ENCODE results near the gene SNAPC5.
"Not testable (repeated sequence)": the region's sequence is repeated elsewhere in the genome, so short reads cannot be mapped to it uniquely, and the experiment has no call there.

Gene SNAPC5, protein sequence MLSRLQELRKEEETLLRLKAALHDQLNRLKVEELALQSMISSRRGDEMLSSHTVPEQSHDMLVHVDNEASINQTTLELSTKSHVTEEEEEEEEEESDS

GRCh38 chr15:66497502-66498455, at the start of gene SNAPC5:
Gene SNAPC5 (minus strand): TSS chr15:66497762. CDS start chr15:66497731, 31 bp downstream.
- peak; percentile 96 to 97 for DNase-seq

GRCh38 chr15:66545255-66545654, 47.7 kb upstream of the SNAPC5 start:
- no peak for DNase-seq

GRCh38 chr15:66542896-66543295, 45.3 kb upstream of the SNAPC5 start:
- no peak for DNase-seq

GRCh38 chr15:66535056-66535455, 37.5 kb upstream of the SNAPC5 start:
- DNase-seq = no peak

- no peak for DNase-seq
Measured at GRCh38 chr15:66524838-66525237, 27.3 kb upstream of the SNAPC5 start.

- DNase-seq = no peak
Measured at GRCh38 chr15:66523926-66524325, 26.4 kb upstream of the SNAPC5 start.

GRCh38 chr15:66515901-66516322, 18.4 kb upstream of the SNAPC5 start:
- DNase-seq = no peak

- DNase-seq = no peak
Measured at GRCh38 chr15:66514586-66514985, 17.0 kb upstream of the SNAPC5 start.

DNA sequence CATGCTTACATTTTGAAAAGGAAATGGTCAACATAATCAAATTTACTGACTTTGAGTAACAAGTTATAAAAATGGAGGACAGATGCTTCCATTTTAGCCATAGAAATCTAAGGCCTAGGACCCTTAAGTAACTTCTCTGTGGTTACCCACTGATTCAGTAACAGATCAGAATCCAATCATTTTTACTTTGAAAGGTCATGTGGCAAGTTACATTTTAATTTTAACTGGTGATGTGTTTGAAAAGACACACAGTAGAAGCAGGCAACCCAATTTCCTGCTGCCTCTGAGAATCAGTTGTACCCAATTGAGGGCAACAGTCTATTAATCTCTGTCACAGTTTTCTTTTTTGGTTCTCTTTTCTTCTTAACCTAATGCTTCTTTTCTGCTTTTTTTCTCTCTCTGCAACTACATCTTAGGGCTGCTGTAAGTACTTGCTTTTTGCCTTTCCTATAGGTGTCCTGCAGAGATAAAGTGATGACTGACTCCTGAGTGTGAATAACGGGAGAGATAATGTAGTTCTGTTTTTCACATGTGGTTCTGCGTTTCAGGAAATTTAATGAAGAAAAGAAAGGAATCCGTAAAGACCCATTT, 10.8 kb upstream of the SNAPC5 start:
- DNase-seq = no peak

DNA sequence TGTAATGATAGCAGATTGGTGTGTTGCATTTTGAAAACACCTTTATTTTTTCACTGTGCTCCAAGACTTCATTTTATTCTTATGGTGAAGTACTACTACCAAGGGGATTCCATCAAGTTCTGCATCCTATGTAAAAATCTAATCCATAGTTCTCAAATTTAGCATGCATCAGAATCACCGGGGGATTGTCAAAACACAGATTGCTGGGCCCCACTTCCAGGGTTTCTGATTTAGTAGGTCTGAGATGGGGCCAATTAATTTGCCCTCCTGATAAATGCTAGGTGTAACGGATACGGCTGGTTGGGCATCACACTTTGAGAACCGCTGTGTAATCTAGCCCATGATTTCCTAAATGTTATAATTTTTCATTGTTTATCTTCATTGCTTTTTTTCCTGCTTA, 8.3 kb upstream of the SNAPC5 start:
- DNase-seq = no peak

- DNase-seq = no peak
Measured at GRCh38 chr15:66505430-66505811, 7.9 kb upstream of the SNAPC5 start.

DNA sequence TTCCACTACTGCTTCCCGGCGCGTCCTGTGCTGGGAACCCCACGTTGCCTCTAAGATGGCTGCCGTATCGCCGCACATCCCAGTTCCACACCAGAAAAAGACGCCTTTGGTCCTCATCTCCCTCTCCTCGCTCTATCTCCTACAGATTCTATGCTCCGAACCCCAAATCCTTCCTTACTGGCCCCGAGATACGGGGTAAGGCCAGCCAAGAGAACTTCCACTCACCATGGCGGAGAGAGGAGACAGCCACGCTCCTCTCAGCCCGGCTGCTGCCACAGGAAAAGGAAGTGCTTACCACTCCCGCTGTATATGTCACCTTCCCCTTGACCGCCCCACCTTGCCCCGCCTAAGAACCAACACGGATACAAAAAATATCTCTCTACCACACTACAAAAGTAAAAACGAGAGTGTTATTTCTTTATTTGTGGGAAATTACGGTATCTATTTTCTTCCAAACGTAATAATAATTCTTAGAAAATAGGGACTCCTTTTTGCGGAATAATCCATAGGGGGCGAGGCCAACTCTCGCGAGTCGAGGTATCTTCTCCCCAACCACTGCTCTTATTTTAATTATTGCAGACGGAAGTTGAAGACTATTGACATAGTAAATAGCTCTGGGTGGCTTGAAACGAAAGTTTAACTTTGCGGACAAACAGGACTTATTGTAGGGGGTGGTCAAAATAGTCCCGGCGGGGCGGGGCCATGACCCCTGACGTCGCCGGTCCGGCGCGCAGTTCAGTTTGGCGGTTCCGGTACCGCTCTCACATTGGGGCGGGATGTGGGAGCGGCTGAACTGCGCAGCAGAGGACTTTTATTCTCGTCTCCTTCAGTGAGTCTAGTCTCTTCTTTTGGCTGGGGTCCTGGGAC, 7.2 kb upstream of the SNAPC5 start, which contains the start of the genes RPL4 and ZWILCH:
Gene RPL4 (minus strand): TSS at position 293 of the 867 bp plus-strand sequence. CDS start 65 bp downstream, at position 228.
Gene ZWILCH (plus strand): TSS at position 764 of the 867 bp plus-strand sequence. CDS start 13 bp downstream, at position 777.
- peak; percentile 74 to 80 for DNase-seq

GRCh38 chr15:66503780-66504562, 6.4 kb upstream of the SNAPC5 start:
- no peak for DNase-seq

- not testable (repeated sequence) for DNase-seq
Measured at GRCh38 chr15:66503041-66503648, 5.6 kb upstream of the SNAPC5 start.

GRCh38 chr15:66502491-66502890, 4.9 kb upstream of the SNAPC5 start:
- no peak for DNase-seq

- DNase-seq = not testable (repeated sequence)
Measured at GRCh38 chr15:66500346-66500745, 2.8 kb upstream of the SNAPC5 start.

DNA sequence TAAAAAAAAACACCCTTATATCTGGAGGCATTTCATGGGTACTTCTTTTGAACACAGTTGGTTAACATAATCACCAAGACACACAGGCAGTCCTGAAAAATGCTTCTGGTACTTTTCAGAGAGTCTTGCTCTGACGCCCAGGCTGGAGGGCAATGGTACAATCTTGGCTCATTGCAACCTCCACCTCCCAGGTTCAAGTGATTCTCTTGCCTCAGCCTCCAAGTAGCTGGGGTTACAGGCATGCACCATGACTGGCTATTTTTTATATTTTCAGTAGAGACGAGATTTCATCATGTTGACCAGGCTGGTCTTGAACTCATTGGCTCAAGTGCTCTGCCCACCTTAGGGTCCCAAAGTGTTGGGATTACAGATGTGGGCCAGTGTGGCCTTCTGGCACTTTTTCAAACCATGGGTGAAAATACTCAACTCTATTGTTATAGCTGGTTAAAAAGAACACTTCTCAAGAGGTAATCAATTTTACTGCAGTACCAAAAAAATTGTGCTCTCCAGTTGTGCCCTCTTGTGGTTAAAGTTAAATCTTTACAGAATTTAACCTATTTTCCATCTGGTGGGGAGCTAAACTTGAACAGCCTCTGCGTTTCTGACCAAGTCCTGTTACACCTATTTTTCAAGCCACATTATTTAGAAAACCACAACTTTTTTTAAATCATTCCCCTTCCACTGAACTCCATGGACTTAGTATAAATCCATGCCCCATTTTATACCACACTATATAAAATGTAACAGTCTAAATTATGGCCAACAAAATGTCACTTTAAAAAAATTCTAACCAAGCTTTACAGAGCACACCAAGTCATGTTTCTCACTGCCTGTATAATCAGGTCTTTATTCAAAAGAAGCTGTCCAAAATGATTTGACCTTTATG, 1.2 kb upstream of the SNAPC5 start:
- DNase-seq = no peak

DNA sequence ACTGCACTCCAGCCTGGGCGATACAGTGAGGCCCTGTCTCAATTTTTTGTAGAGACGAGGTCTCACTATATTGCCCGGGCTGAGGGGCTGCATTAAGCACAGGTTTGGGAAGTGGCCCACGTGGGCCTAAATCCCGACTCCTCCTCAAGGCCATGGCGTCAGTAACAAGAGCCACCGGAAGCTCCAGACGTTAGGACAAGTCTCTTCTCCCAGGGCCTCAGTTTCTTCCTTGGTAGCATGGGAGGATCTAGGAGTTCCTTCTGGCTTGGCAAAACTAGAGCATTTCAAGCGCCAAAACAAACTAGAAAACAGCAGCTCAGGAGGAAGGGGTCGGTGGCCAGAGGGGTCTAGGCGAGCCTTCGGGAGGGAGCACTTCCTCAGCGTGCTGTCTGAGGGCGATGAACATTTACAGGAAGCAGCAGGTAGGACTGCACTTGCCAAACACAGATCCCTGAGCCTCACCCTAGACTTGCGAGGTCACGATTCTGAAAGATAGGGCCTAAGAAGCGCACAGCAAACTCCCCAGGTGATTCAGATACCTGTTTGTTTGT, 536 bp downstream of the SNAPC5 start:
- DNase-seq = peak in 1 of 2 donors; percentile 13

GRCh38 chr15:66494262-66494661, 3.3 kb downstream of the SNAPC5 start:
- DNase-seq = no peak

DNA sequence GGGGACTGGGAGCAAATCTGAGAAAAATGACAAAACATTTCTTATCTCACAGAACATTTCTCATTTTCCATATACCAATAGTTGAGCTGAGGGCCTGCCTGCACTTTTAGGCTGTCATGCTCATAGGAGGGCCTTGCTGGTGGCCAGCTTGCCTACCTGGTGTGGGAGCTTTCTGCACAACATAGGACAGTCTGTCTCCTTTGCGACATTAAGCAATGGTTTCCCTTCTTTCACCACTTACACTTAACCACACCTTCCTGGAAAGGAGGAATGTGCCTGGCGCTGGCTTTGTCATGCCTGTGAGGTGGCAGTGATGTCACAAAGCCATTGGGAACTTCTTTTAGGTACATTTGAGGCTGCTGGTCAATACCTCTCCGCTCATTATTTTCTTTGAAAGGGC, 5.7 kb downstream of the SNAPC5 start:
- no peak for DNase-seq

Measured in activated CD4-positive, alpha-beta T cell treated with anti-CD3 and anti-CD28 coated beads for 4 hours (primary cell).